Astrocyte (in vitro differentiated cells and primary cell): ENCODE results near the gene PPP2R5B. TPM values are rescaled to one million over a fixed set of nuclear protein-coding genes. Genes with fewer than 3 reads are reported as not detected.

Source experiments
- DNase-seq: peaks from one replicate; pipeline ENCODE4 v3.0.0-alpha.2; 2010; ENCODE audit warnings: low read depth
- FAIRE-seq: peaks from 2 replicates; lab custom pipeline; 2011; peaks lifted over from hg19 to GRCh38; lab: Jason Lieb, UNC
- H2AFZ ChIP-seq: 2 replicates; pipeline ENCODE4 v1.6.0; 2012; ENCODE audit warnings: low read depth, low read length, inconsistent platforms
- H3K27ac ChIP-seq: 2 replicates; pipeline ENCODE4 v1.5.1; 2011; ENCODE audit warnings: low read depth, low read length, inconsistent platforms
- H3K27me3 ChIP-seq: 2 replicates; pipeline ENCODE4 v1.6.0; 2011; ENCODE audit warnings: low read length, inconsistent platforms; ENCODE audit not compliant: insufficient read depth
- H3K36me3 ChIP-seq: 2 replicates; pipeline ENCODE4 v1.5.1; 2011; ENCODE audit warnings: low read length, inconsistent platforms; ENCODE audit not compliant: insufficient read depth
- H3K4me1 ChIP-seq: 2 replicates; pipeline ENCODE4 v1.5.1; 2011; ENCODE audit warnings: low read length, inconsistent platforms; ENCODE audit not compliant: insufficient read depth
- H3K4me2 ChIP-seq: 2 replicates; pipeline ENCODE4 v1.6.0; 2012; ENCODE audit warnings: low read length, inconsistent platforms
- H3K4me3 ChIP-seq: 2 replicates; pipeline ENCODE4 v1.5.1; 2011; ENCODE audit warnings: low read depth, mild to moderate bottlenecking, low read length, inconsistent platforms; ENCODE audit not compliant: insufficient read depth
- H3K79me2 ChIP-seq: 2 replicates; pipeline ENCODE4 v1.6.0; 2012; ENCODE audit warnings: mild to moderate bottlenecking, low read length, inconsistent platforms; ENCODE audit not compliant: insufficient read depth
- H3K9ac ChIP-seq: 2 replicates; pipeline ENCODE4 v1.6.0; 2012; ENCODE audit warnings: mild to moderate bottlenecking, low read length, inconsistent platforms
- H3K9me3 ChIP-seq: 2 replicates; pipeline ENCODE4 v1.5.1; 2012; ENCODE audit warnings: low read depth, mild to moderate bottlenecking, low read length, inconsistent platforms; ENCODE audit not compliant: insufficient read depth
- H4K20me1 ChIP-seq: 2 replicates; pipeline ENCODE4 v1.6.0; 2012; ENCODE audit warnings: low read length, inconsistent platforms; ENCODE audit not compliant: insufficient read depth
- H3K27ac Mint-ChIP-seq: one replicate; pipeline ENCODE4 v1.8.0; 2021; ENCODE audit warnings: mild to moderate bottlenecking, mixed read lengths; ENCODE audit not compliant: unreplicated experiment
- H3K27me3 Mint-ChIP-seq: one replicate; pipeline ENCODE4 v1.8.0; 2021; ENCODE audit warnings: low read depth, mixed read lengths; ENCODE audit not compliant: unreplicated experiment
- H3K36me3 Mint-ChIP-seq: one replicate; pipeline ENCODE4 v1.8.0; 2021; ENCODE audit warnings: low read depth, mixed read lengths; ENCODE audit not compliant: unreplicated experiment
- H3K4me1 Mint-ChIP-seq: one replicate; pipeline ENCODE4 v1.8.0; 2021; ENCODE audit warnings: low read depth, mixed read lengths; ENCODE audit not compliant: unreplicated experiment
- H3K4me3 Mint-ChIP-seq: one replicate; pipeline ENCODE4 v1.8.0; 2021; ENCODE audit warnings: mild to moderate bottlenecking, moderate library complexity, mixed read lengths; ENCODE audit not compliant: unreplicated experiment
- H3K9me3 Mint-ChIP-seq: one replicate; pipeline ENCODE4 v1.8.0; 2021; ENCODE audit warnings: mild to moderate bottlenecking, mixed read lengths; ENCODE audit not compliant: unreplicated experiment
- CTCF ChIP-seq: IDR thresholded peaks from 2 replicates; pipeline ENCODE4 v1.5.1; 2011; ENCODE audit warnings: low read depth, mild to moderate bottlenecking, inconsistent platforms, low read length, moderate library complexity; ENCODE audit not compliant: insufficient read depth
- EZH2 ChIP-seq: IDR thresholded peaks from 2 replicates; pipeline ENCODE4 v1.6.1; 2012; ENCODE audit warnings: mild to moderate bottlenecking, low read length, inconsistent platforms; ENCODE audit not compliant: insufficient read depth
- total RNA-seq: library from RNA; stranded (reverse); gene quantifications from 2 replicates; pipeline ENCODE4 v1.2.1, GENCODE V29; 2021

The PPP2R5B gene
- total RNA-seq, 1 donor from 2014 or later = 24.1 TPM

GRCh38 chr11:64959498-64959897 is 35.0 kb downstream of the PPP2R5B start:
- Histone ChIP-seq H2AFZ (no peak overlapping the region), H3K9me3 (no peaks in the 10 kb centered on the region), H3K4me3 (no peak overlapping the region), H3K4me2 (no peak overlapping the region), H3K4me1 (no peaks in the 10 kb centered on the region), H3K27ac (no peak overlapping the region), H4K20me1 (no peaks in the 10 kb centered on the region), H3K36me3 (no peaks in the 10 kb centered on the region), H3K79me2 (no peaks in the 10 kb centered on the region), H3K27me3 (peaks cover 7% of the 10 kb centered on the region), H3K9ac (no peak overlapping the region)
- Mint-ChIP-seq H3K36me3 (no peaks in the 10 kb centered on the region), H3K27me3 (peaks cover 10% of the 10 kb centered on the region), H3K4me1 (no peaks in the 10 kb centered on the region), H3K9me3 (no peaks in the 10 kb centered on the region), H3K27ac (no peak overlapping the region), H3K4me3 (no peak overlapping the region)
- no peak for TF ChIP-seq EZH2
- TF ChIP-seq CTCF = no peak
- DNase-seq (no peak), FAIRE-seq (no peak)

GRCh38 chr11:64960719-64961118 is 36.2 kb downstream of the PPP2R5B start:
- TF ChIP-seq EZH2 = no peak
- TF ChIP-seq CTCF = no peak
- H4K20me1 ChIP-seq = no peaks in the 10 kb centered on the region
- FAIRE-seq (no peak), DNase-seq (no peak)
- H3K36me3 Mint-ChIP-seq = no peaks in the 10 kb centered on the region
- no peaks in the 10 kb centered on the region for H3K9me3 Mint-ChIP-seq
- H3K4me2 ChIP-seq = no peak overlapping the region
- no peak overlapping the region for H3K27ac Mint-ChIP-seq
- H3K9ac ChIP-seq = no peak overlapping the region
- H3K27me3 ChIP-seq = peaks cover 4% of the 10 kb centered on the region
- no peaks in the 10 kb centered on the region for H3K4me1 ChIP-seq
- H2AFZ ChIP-seq = no peak overlapping the region
- no peak overlapping the region for H3K4me3 ChIP-seq
- H3K27ac ChIP-seq = no peak overlapping the region
- H3K9me3 ChIP-seq = no peaks in the 10 kb centered on the region
- no peaks in the 10 kb centered on the region for H3K36me3 ChIP-seq
- H3K4me3 Mint-ChIP-seq = no peak overlapping the region
- H3K27me3 Mint-ChIP-seq = peaks cover 9% of the 10 kb centered on the region
- no peaks in the 10 kb centered on the region for H3K4me1 Mint-ChIP-seq
- H3K79me2 ChIP-seq = no peaks in the 10 kb centered on the region

DNA sequence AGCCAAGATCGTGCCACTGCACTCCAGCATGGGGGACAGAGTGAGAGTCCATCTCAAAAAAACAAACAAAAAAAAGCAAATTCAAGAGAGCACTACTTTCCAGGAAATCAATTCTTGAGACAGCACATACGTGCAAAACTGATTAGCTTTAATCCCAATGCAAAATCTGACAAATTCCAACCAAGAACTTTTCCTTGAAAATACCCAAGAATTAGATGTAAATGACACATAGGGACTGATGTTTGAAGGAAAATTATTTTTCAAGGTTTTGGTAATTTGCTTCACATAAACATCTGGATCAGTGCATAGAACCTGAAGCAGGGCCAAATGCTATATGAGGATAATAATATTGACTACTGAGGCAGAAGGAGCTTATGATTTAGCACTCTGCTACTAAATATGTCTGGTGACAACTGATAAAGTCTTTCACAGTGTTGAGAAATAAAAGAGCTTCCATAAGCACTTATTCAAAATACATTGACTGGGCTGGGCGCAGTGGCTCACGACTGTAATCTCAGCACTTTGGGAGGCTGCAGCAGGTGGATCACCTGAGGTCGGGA is 38.7 kb downstream of the PPP2R5B start:
- H3K4me3 Mint-ChIP-seq = no peak overlapping the region
- H3K36me3 ChIP-seq = no peaks in the 10 kb centered on the region
- H3K9ac ChIP-seq = no peak overlapping the region
- H3K79me2 ChIP-seq = no peaks in the 10 kb centered on the region
- H3K4me2 ChIP-seq = no peak overlapping the region
- no peaks in the 10 kb centered on the region for H3K4me1 Mint-ChIP-seq
- no peaks in the 10 kb centered on the region for H3K36me3 Mint-ChIP-seq
- peaks cover 9% of the 10 kb centered on the region for H3K27me3 Mint-ChIP-seq
- DNase-seq = no peak
- FAIRE-seq = no peak
- no peak for TF ChIP-seq EZH2
- TF ChIP-seq CTCF = no peak
- no peak overlapping the region for H3K4me3 ChIP-seq
- no peak overlapping the region for H3K27ac ChIP-seq
- no peaks in the 10 kb centered on the region for H3K4me1 ChIP-seq
- no peaks in the 10 kb centered on the region for H4K20me1 ChIP-seq
- H2AFZ ChIP-seq = no peak overlapping the region
- H3K27me3 ChIP-seq = peaks cover 4% of the 10 kb centered on the region
- no peaks in the 10 kb centered on the region for H3K9me3 ChIP-seq
- H3K27ac Mint-ChIP-seq = no peak overlapping the region
- H3K9me3 Mint-ChIP-seq = no peaks in the 10 kb centered on the region
